Mucosa of descending colon (tissue), 3 donors: ENCODE measurements around the gene LRRC61. TPM values are rescaled to one million over a fixed set of nuclear protein-coding genes. Genes with fewer than 3 reads are reported as not detected.

Experiments used
- ATAC-seq: fragments of 200-7000 bp; cut with Tn5 transposase; one replicate; pipeline ENCODE4 v1.9.1; 2020; ENCODE audit warnings: mild to moderate bottlenecking, moderate library complexity
- DNase-seq, 3 donors: peaks; one replicate each; pipeline ENCODE4 v3.0.0-alpha.2; 2020
- H3K36me3 ChIP-seq: fragments of 200-600 bp; one replicate; pipeline ENCODE4 v1.8.0; 2021; ENCODE audit warnings: low read depth, mild to moderate bottlenecking
- H3K4me1 ChIP-seq: fragments of 200-600 bp; one replicate; pipeline ENCODE4 v1.8.0; 2021; ENCODE audit warnings: low read depth, mild to moderate bottlenecking
- H3K4me3 ChIP-seq: fragments of 200-600 bp; one replicate; pipeline ENCODE4 v1.8.0; 2021; ENCODE audit warnings: mild to moderate bottlenecking
- H3K9me3 ChIP-seq: fragments of 200-600 bp; one replicate; pipeline ENCODE4 v1.8.0; 2021; ENCODE audit warnings: mild to moderate bottlenecking
- CTCF ChIP-seq: fragments of 200-600 bp; IDR thresholded peaks from one replicate; pipeline ENCODE4 v1.8.0; 2022; ENCODE audit warnings: antibody characterized with exemption, mild to moderate bottlenecking
- intact Hi-C, 2 donors: fragments of 100-400 bp; cut with DNase I in 1 of 2; cut with micrococcal nuclease in 1 of 2; formaldehyde crosslinking; loops; one replicate each; pipeline versions ENCODE4 v1.11.0 to v1.11.1; 2022; cut with DNase I, micrococcal nuclease
- total RNA-seq, 3 donors: library from RNA; stranded (reverse); fragmentation: NEBNext Ultra II Directional in 2 of 3; extraction: Animal tissue kit (Norgen Biotek cat#: 25700) in 2 of 3; gene quantifications; one replicate each; pipeline versions ENCODE4 v1.2.1 to v1.2.4, GENCODE V29; 2021 to 2023
- donor health status: DM: no; HTN: no; CAD: no; lungs with moderate emphysema.
- donor health status: DM: no; HTN: no; CAD: no.
- donor health status: DM: no; HTN: yes; CAD: no.

The LRRC61 gene
- total RNA-seq, 3 donors from 2014 or later, result 11.8 to 14.5 (median 14.5) TPM

- H3K4me1 ChIP-seq, result peaks cover 57% of the 10 kb centered on the region
- no peaks in the 10 kb centered on the region for H3K36me3 ChIP-seq
- ATAC-seq (no peak), DNase-seq (peak in 2 of 3 donors; percentile 64 to 71)
- intact Hi-C loops, result no loop called here
- TF ChIP-seq CTCF, result no peak
- H3K4me3 ChIP-seq, result no peak overlapping the region
- no peaks in the 10 kb centered on the region for H3K9me3 ChIP-seq
These were observed 50.1 kb downstream of the LRRC61 start for GRCh38 chr7:150373049-150373801.

GRCh38 chr7:150374026-150374425, 50.9 kb downstream of the LRRC61 start:
- Histone ChIP-seq H3K9me3 (no peaks in the 10 kb centered on the region), H3K4me1 (peaks cover 57% of the 10 kb centered on the region), H3K4me3 (no peak overlapping the region), H3K36me3 (no peaks in the 10 kb centered on the region)
- ATAC-seq, result no peak
- TF ChIP-seq CTCF, result no peak
- no peak for DNase-seq
- intact Hi-C loops, result no loop called here

GRCh38 chr7:150374472-150374871, 51.3 kb downstream of the LRRC61 start:
- Histone ChIP-seq H3K4me3 (no peak overlapping the region), H3K36me3 (no peaks in the 10 kb centered on the region), H3K4me1 (peaks cover 54% of the 10 kb centered on the region), H3K9me3 (no peaks in the 10 kb centered on the region)
- no peak for DNase-seq
- no peak for ATAC-seq
- intact Hi-C loops, result no loop called here
- TF ChIP-seq CTCF, result no peak

GRCh38 chr7:150375662-150376521, 52.7 kb downstream of the LRRC61 start:
- TF ChIP-seq CTCF, result no peak
- Histone ChIP-seq H3K9me3 (no peaks in the 10 kb centered on the region), H3K4me1 (peaks cover 52% of the 10 kb centered on the region), H3K36me3 (no peaks in the 10 kb centered on the region), H3K4me3 (no peak overlapping the region)
- DNase-seq, result peak in 2 of 3 donors; percentile 12 to 77
- intact Hi-C loops, result no loop called here
- peak; percentile 3 for ATAC-seq

- no peak overlapping the region for H3K4me3 ChIP-seq
- intact Hi-C loops, result no loop called here
- no peak for ATAC-seq
- no peaks in the 10 kb centered on the region for H3K9me3 ChIP-seq
- H3K4me1 ChIP-seq, result peaks cover 52% of the 10 kb centered on the region
- no peak for DNase-seq
- TF ChIP-seq CTCF, result no peak
- no peaks in the 10 kb centered on the region for H3K36me3 ChIP-seq
These were observed 53.4 kb downstream of the LRRC61 start for GRCh38 chr7:150376560-150376959.
